HEK293 (cell line): ENCODE results near the gene SLC5A1.

Experiments used
- BCL11A ChIP-seq: fragments of 450-650 bp; formaldehyde crosslinking; IDR thresholded peaks from 2 replicates; pipeline ENCODE4 v1.5.1; 2016; ENCODE audit warnings: low read depth, missing biosample characterization, missing genetic modification characterization
- CTCF ChIP-seq: fragments of 450-650 bp; formaldehyde crosslinking; IDR thresholded peaks from 2 replicates; pipeline ENCODE4 v1.5.1; 2016; ENCODE audit warnings: missing biosample characterization, missing genetic modification characterization
- KLF8 ChIP-seq: fragments of 450-650 bp; formaldehyde crosslinking; IDR thresholded peaks from 2 replicates; pipeline ENCODE4 v1.5.1; 2016; ENCODE audit warnings: missing biosample characterization, missing genetic modification characterization
- KLF9 ChIP-seq: fragments of 450-650 bp; formaldehyde crosslinking; IDR thresholded peaks from 2 replicates; pipeline ENCODE4 v1.5.1; 2016; ENCODE audit warnings: missing biosample characterization, missing genetic modification characterization, low read depth
- SP2 ChIP-seq: fragments of 450-650 bp; formaldehyde crosslinking; IDR thresholded peaks from 2 replicates; pipeline ENCODE4 v1.5.1; 2016; ENCODE audit warnings: missing biosample characterization, missing genetic modification characterization
- TCF7L2 ChIP-seq: IDR thresholded peaks from 2 replicates; pipeline ENCODE4 v1.6.1; 2011; ENCODE audit warnings: low read depth, mild to moderate bottlenecking, inconsistent platforms, low read length, moderate library complexity, borderline replicate concordance
- ZNF449 ChIP-seq: fragments of 450-650 bp; formaldehyde crosslinking; IDR thresholded peaks from 2 replicates; pipeline ENCODE4 v1.5.1; 2017; ENCODE audit warnings: missing biosample characterization, mild to moderate bottlenecking, missing genetic modification characterization, moderate library complexity
- ZNF510 ChIP-seq: fragments of 450-650 bp; formaldehyde crosslinking; IDR thresholded peaks from 2 replicates; pipeline ENCODE4 v1.5.1; 2018; ENCODE audit warnings: mild to moderate bottlenecking, missing genetic modification characterization, missing biosample characterization; ENCODE audit not compliant: insufficient replicate concordance
- ZNF555 ChIP-seq: fragments of 450-650 bp; formaldehyde crosslinking; conservative IDR thresholded peaks from 2 replicates; pipeline ENCODE4 v1.5.1; 2017; ENCODE audit warnings: missing biosample characterization, mild to moderate bottlenecking, missing genetic modification characterization, inconsistent platforms
- ZNF776 ChIP-seq: fragments of 450-650 bp; formaldehyde crosslinking; IDR thresholded peaks from 2 replicates; pipeline ENCODE4 v1.5.0; 2017; ENCODE audit warnings: missing biosample characterization, missing genetic modification characterization, borderline replicate concordance
- ZNF777 ChIP-seq: fragments of 450-650 bp; formaldehyde crosslinking; IDR thresholded peaks from 2 replicates; pipeline ENCODE4 v1.5.1; 2017; ENCODE audit warnings: missing biosample characterization, missing genetic modification characterization, borderline replicate concordance

GRCh38 chr22:32130464-32130863 is 87.4 kb downstream of the SLC5A1 start:
- TF ChIP-seq ZNF510 (tag by site-specific recombination) (no peak), CTCF (tag by site-specific recombination) (no peak), BCL11A (no peak), KLF9 (tag by site-specific recombination) (no peak), KLF8 (no peak), ZNF555 (tag by site-specific recombination) (no peak), ZNF449 (tag by site-specific recombination) (no peak), TCF7L2 (no peak), ZNF777 (tag by site-specific recombination) (no peak), SP2 (tag by site-specific recombination) (no peak), ZNF776 (tag by site-specific recombination) (no peak)
